H4 (cell line): Measurements from ENCODE around the gene RPS19BP1. TPM values are rescaled to one million over a fixed set of nuclear protein-coding genes. Genes with fewer than 3 reads are reported as not detected.
"Not testable (repeated sequence)": the region's sequence is repeated elsewhere in the genome, so short reads cannot be mapped to it uniquely, and the experiment has no call there.

Experiments used
- DNase-seq: peaks from one replicate; pipeline ENCODE4 v3.0.0-alpha.2; 2015; ENCODE audit warnings: low spot score
- total RNA-seq: library from RNA; depleted of rRNA; stranded (reverse); fragments of >200 nt; shearing (Covaris generic); gene quantifications from 2 replicates; pipeline ENCODE4 v1.2.3, GENCODE V29; 2014

RPS19BP1 gene
- total RNA-seq, 1 experiment from 2014 or later = 92.5 TPM

GRCh38 chr22:39528681-39529486, 3.7 kb downstream of the RPS19BP1 start:
- peak; percentile 87 for DNase-seq

GRCh38 chr22:39528080-39528661, 4.4 kb downstream of the RPS19BP1 start:
- DNase-seq = no peak

GRCh38 chr22:39527481-39527961, 5.0 kb downstream of the RPS19BP1 start:
- DNase-seq = no peak

- no peak for DNase-seq
Observed at GRCh38 chr22:39526736-39527171, 5.8 kb downstream of the RPS19BP1 start.

GRCh38 chr22:39525658-39525975, 6.9 kb downstream of the RPS19BP1 start:
- DNase-seq = no peak

- DNase-seq = no peak
Observed at GRCh38 chr22:39524753-39525657, 7.5 kb downstream of the RPS19BP1 start.

GRCh38 chr22:39524089-39524752, 8.3 kb downstream of the RPS19BP1 start:
- no peak for DNase-seq

- no peak for DNase-seq
Observed at GRCh38 chr22:39522567-39523300, 9.8 kb downstream of the RPS19BP1 start.

- DNase-seq = not testable (repeated sequence)
Observed at GRCh38 chr22:39522091-39522490, 10.5 kb downstream of the RPS19BP1 start.

- peak; percentile 64 for DNase-seq
Observed at GRCh38 chr22:39521106-39521885, 11.3 kb downstream of the RPS19BP1 start.

- no peak for DNase-seq
Observed at GRCh38 chr22:39520226-39521105, 12.1 kb downstream of the RPS19BP1 start, which contains the start of gene ATF4. Gene ATF4, plus strand, starts transcription at chr22:39520562. Its CDS starts 884 bp downstream, at chr22:39521446.

GRCh38 chr22:39519681-39520225, 12.8 kb downstream of the RPS19BP1 start:
- DNase-seq = peak; percentile 99

- no peak for DNase-seq
Observed at GRCh38 chr22:39518996-39519680, 13.4 kb downstream of the RPS19BP1 start.

GRCh38 chr22:39518144-39518786, 14.3 kb downstream of the RPS19BP1 start:
- no peak for DNase-seq

GRCh38 chr22:39517470-39517869, 15.1 kb downstream of the RPS19BP1 start:
- DNase-seq = no peak

GRCh38 chr22:39515266-39516050, 17.1 kb downstream of the RPS19BP1 start:
- no peak for DNase-seq
